ENCODE results near the gene HS6ST3. TPM values are rescaled to one million over a fixed set of nuclear protein-coding genes. Genes with fewer than 3 reads are reported as not detected.

HS6ST3 gene
- total and polyA plus RNA-seq, 10 donors, result 0.03 TPM; not detected in 9

GRCh38 chr13:96824140-96824539, 734.2 kb downstream of the HS6ST3 start:
- intact Hi-C loops (cut with DNase I; ENCODE audit: low total_unique reads), result no loop called here
- Histone ChIP-seq H3K9me3 (no peaks in the 10 kb centered on the region), H3K27me3 (replicated peaks in 1 of 7) (no peaks in the 10 kb centered on the region), H3K27ac (no peak overlapping the region), H3K36me3 (no peaks in the 10 kb centered on the region), H3K4me3 (no peak overlapping the region), H3K4me1 (no peaks in the 10 kb centered on the region)
- 52 to 81% (median 67%) methylated on average over 10 of the region's 10 CpGs for WGBS, 5 donors
- no peak for TF ChIP-seq CTCF (IDR thresholded peaks at IDR 0.05 in 8 of 11, conservative IDR thresholded peaks at IDR 0.05 in 3 of 11)
- TF ChIP-seq POLR2A (IDR thresholded peaks at IDR 0.05), result no peak
- no peak for TF ChIP-seq POLR2AphosphoS5 (IDR thresholded peaks at IDR 0.05)
- DNase-seq, result no peak

- TF ChIP-seq POLR2A (IDR thresholded peaks at IDR 0.05) (no peak), POLR2AphosphoS5 (IDR thresholded peaks at IDR 0.05) (no peak), CTCF (IDR thresholded peaks at IDR 0.05 in 8 of 11, conservative IDR thresholded peaks at IDR 0.05 in 3 of 11) (no peak)
- DNase-seq, result no peak
- 74 to 87% (median 80%) methylated on average over 3 of the region's 3 CpGs for WGBS, 5 donors
- Histone ChIP-seq H3K27ac (no peak overlapping the region), H3K36me3 (no peaks in the 10 kb centered on the region), H3K9me3 (no peaks in the 10 kb centered on the region), H3K27me3 (replicated peaks in 1 of 7) (no peaks in the 10 kb centered on the region), H3K4me1 (no peaks in the 10 kb centered on the region), H3K4me3 (no peak overlapping the region)
- intact Hi-C loops (cut with DNase I; ENCODE audit: low total_unique reads), result no loop called here
These were observed 735.7 kb downstream of the HS6ST3 start for GRCh38 chr13:96825653-96826052.

- H3K36me3 ChIP-seq, result no peaks in the 10 kb centered on the region
- no peak for DNase-seq
- intact Hi-C loops (cut with DNase I; ENCODE audit: low total_unique reads), result no loop called here
- H3K4me3 ChIP-seq, result no peak overlapping the region
- H3K27ac ChIP-seq, result no peak overlapping the region
- H3K9me3 ChIP-seq, result peaks cover 0 to 9% (median 2%) of the 10 kb centered on the region in 8 donors
- no peaks in the 10 kb centered on the region for H3K27me3 ChIP-seq (replicated peaks in 1 of 7)
- TF ChIP-seq POLR2AphosphoS5 (IDR thresholded peaks at IDR 0.05) (no peak), CTCF (IDR thresholded peaks at IDR 0.05 in 8 of 11, conservative IDR thresholded peaks at IDR 0.05 in 3 of 11) (no peak), POLR2A (IDR thresholded peaks at IDR 0.05) (no peak)
- 66 to 87% (median 86%) methylated on average over 4 of the region's 4 CpGs for WGBS, 5 donors
- no peaks in the 10 kb centered on the region for H3K4me1 ChIP-seq
These were observed 744.7 kb downstream of the HS6ST3 start for GRCh38 chr13:96834626-96835025.

GRCh38 chr13:96835546-96835945, 745.6 kb downstream of the HS6ST3 start:
- DNase-seq, result no peak
- no peak for TF ChIP-seq POLR2AphosphoS5 (IDR thresholded peaks at IDR 0.05)
- peaks cover 0 to 9% (median 2%) of the 10 kb centered on the region in 8 donors for H3K9me3 ChIP-seq
- intact Hi-C loops (cut with DNase I; ENCODE audit: low total_unique reads), result no loop called here
- no peak overlapping the region for H3K4me3 ChIP-seq
- H3K27me3 ChIP-seq (replicated peaks in 1 of 7), result no peaks in the 10 kb centered on the region
- 75 to 88% (median 82%) methylated on average over 4 of the region's 4 CpGs for WGBS, 5 donors
- no peaks in the 10 kb centered on the region for H3K4me1 ChIP-seq
- H3K27ac ChIP-seq, result no peak overlapping the region
- H3K36me3 ChIP-seq, result no peaks in the 10 kb centered on the region

- no peak for TF ChIP-seq POLR2AphosphoS5 (IDR thresholded peaks at IDR 0.05)
- no peak for TF ChIP-seq CTCF (IDR thresholded peaks at IDR 0.05 in 8 of 11, conservative IDR thresholded peaks at IDR 0.05 in 3 of 11)
- no peak for TF ChIP-seq POLR2A (IDR thresholded peaks at IDR 0.05)
- H3K27me3 ChIP-seq (replicated peaks in 1 of 7), result no peaks in the 10 kb centered on the region
- intact Hi-C loops (cut with DNase I; ENCODE audit: low total_unique reads), result no loop called here
- 86 to 97% (median 91%) methylated on average over 1 of the region's 1 CpG for WGBS, 5 donors
- H3K4me3 ChIP-seq, result no peak overlapping the region
- H3K9me3 ChIP-seq, result peaks cover 0 to 9% (median 2%) of the 10 kb centered on the region in 8 donors
- H3K4me1 ChIP-seq, result no peaks in the 10 kb centered on the region
- H3K36me3 ChIP-seq, result no peaks in the 10 kb centered on the region
- H3K27ac ChIP-seq, result no peak overlapping the region
- no peak for DNase-seq
These were observed 746.8 kb downstream of the HS6ST3 start for GRCh38 chr13:96836733-96837132.

Measured in spleen (tissue), 11 donors.